Mammary epithelial cell (primary cell): Measurements from ENCODE around the gene VPS33B.

Experiments
- EZH2 ChIP-seq: IDR thresholded peaks from 2 replicates; pipeline ENCODE4 v1.6.1; 2012; ENCODE audit warnings: low read length, inconsistent platforms, borderline replicate concordance
- TF ChIP-seq, protein P1 (sequence below), 2 donors: IDR thresholded peaks in 1 of 2; conservative IDR thresholded peaks in 1 of 2; 2 replicates each; pipeline ENCODE4 v1.5.1; 2011 to 2012; ENCODE audit warnings: inconsistent platforms in 2 of 2, low read length in 2 of 2, mild to moderate bottlenecking in 2 of 2, control low read depth in 1 of 2, low read depth in 1 of 2; ENCODE audit not compliant: insufficient read depth in 1 of 2; ENCODE audit errors: extremely low read depth in 1 of 2

DNA sequence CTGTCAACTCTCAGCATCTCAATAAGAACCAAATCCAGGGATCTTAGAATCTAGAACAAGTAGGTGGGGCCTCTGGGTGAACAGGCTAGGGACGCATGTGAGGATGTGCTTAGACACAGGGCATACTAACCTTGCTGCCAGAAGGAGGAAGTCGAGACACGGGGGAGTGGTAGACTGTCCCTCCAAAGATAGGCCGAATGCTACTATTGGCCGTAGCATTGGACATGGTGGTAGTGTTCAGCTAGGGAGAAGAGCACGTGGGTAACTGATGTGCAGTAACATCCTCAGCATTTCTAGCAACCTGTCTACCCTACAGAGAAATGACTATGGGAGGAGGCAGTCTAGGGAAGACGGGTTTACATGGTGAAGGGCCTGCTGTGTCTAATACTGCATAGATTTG lies 52.1 kb downstream of the VPS33B start:
- TF ChIP-seq, protein P1, sequence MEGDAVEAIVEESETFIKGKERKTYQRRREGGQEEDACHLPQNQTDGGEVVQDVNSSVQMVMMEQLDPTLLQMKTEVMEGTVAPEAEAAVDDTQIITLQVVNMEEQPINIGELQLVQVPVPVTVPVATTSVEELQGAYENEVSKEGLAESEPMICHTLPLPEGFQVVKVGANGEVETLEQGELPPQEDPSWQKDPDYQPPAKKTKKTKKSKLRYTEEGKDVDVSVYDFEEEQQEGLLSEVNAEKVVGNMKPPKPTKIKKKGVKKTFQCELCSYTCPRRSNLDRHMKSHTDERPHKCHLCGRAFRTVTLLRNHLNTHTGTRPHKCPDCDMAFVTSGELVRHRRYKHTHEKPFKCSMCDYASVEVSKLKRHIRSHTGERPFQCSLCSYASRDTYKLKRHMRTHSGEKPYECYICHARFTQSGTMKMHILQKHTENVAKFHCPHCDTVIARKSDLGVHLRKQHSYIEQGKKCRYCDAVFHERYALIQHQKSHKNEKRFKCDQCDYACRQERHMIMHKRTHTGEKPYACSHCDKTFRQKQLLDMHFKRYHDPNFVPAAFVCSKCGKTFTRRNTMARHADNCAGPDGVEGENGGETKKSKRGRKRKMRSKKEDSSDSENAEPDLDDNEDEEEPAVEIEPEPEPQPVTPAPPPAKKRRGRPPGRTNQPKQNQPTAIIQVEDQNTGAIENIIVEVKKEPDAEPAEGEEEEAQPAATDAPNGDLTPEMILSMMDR (conservative IDR thresholded peaks at IDR 0.05 in 1 of 2, IDR thresholded peaks at IDR 0.05 in 1 of 2; ENCODE audit: extremely low read depth in 1 of 2, insufficient read depth in 1 of 2, low read depth in 1 of 2, low read length in 2 of 2): no peak
- no peak for TF ChIP-seq EZH2
